A204.1 (cell line): ENCODE data around the gene BIRC7.

Experiments
- FAIRE-seq: peaks from 2 replicates; lab custom pipeline; 2012; peaks lifted over from hg19 to GRCh38; lab: Jason Lieb, UNC

The BIRC7 gene

DNA sequence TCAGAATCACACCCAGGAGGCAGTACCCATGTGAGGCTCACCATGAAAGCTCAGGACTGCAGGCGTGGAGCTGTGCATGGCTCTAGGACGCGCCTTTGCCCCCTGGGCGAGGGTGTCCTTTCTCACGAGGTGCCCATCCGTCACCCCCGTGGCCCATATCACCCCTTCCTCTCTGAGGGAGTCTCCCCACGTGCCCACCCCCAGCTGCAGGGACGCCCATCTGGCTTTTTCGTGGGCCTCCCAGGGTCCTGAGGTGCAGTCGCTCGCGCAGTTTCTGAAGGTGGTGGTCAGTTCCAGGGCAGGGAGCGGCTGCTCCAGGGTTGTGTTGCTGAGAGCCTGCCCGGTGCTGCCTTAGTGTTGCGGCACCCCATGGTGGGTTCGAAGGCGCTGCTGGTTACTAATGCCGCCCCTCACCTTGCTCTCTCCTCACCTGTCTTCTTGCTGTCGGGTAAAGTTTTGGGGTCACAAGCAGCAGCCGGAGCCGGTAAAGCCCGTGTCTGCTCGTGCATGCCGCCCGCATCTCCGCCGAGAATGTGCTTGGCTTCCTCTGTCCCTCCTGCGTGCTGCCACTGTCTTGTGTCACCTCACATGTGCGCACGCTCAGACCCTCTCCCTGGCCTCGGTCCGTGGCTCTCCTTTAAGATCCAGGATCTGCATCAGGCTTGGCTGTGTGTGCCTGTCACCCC, 47.8 kb downstream of the BIRC7 start:
- no peak for FAIRE-seq

DNA sequence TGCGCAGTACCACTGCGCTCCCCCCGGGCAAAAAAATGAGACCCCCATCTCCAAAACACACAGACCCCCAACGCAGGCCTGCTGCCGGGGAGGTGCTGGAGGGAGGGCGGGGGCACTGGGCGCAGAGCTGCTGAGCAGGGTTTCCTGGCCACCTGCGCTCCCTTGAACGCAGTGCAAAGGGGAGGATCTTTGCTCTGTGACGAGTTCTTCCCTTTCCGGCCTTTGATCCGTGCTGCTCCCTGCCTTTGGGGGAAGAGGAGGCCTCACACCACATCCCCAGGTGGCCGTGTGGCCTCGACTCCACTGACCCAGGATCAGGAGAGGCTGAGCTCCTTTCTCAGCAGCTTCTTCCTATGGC, 48.4 kb downstream of the BIRC7 start:
- FAIRE-seq = no peak

DNA sequence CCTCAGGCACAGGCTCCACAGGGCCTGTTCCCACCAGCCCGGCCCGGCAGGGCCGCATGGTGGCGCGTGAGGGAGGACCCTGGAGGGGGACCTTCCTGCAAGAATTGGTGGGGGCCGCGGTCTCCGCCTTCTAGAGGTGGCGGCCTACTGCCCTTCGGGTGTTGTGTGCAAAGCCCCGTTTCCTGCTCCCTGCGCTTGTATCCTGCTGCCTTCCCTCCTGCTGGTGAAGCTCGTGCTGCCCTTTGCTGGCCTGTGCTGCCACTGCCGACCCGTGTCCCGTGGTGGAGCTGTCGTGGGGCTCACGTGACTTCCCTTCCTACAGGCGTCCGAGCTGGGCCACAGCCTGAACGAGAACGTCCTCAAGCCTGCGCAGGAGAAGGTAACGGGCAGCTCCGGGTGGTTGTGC, 48.8 kb downstream of the BIRC7 start:
- FAIRE-seq = no peak

DNA sequence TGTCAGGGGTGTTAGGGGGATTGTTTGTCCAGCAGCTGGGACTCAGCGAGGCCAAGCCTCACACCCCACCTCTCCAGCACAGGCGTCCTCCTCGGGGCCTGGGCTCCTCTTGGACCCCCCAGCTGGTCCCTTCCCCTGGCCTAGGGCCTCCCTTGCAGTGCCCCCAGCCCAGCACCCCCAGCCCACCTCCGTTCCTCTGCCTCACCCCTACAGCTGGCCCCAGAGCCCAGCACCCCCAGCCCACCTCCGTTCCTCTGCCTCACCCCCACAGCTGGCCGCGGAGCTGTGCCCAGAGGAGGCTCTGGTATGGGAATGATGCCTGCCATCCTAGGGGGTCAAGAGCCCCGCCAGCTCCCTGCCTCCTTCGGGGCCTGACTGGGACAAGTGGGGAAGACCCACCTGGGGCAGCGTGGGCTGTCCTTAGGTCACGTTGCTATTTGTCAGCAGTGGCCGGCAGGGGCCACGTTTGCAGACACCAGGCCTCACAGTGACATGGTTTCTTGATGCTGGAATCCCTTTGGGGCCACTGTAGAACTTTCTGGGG, 49.3 kb downstream of the BIRC7 start:
- no peak for FAIRE-seq

DNA sequence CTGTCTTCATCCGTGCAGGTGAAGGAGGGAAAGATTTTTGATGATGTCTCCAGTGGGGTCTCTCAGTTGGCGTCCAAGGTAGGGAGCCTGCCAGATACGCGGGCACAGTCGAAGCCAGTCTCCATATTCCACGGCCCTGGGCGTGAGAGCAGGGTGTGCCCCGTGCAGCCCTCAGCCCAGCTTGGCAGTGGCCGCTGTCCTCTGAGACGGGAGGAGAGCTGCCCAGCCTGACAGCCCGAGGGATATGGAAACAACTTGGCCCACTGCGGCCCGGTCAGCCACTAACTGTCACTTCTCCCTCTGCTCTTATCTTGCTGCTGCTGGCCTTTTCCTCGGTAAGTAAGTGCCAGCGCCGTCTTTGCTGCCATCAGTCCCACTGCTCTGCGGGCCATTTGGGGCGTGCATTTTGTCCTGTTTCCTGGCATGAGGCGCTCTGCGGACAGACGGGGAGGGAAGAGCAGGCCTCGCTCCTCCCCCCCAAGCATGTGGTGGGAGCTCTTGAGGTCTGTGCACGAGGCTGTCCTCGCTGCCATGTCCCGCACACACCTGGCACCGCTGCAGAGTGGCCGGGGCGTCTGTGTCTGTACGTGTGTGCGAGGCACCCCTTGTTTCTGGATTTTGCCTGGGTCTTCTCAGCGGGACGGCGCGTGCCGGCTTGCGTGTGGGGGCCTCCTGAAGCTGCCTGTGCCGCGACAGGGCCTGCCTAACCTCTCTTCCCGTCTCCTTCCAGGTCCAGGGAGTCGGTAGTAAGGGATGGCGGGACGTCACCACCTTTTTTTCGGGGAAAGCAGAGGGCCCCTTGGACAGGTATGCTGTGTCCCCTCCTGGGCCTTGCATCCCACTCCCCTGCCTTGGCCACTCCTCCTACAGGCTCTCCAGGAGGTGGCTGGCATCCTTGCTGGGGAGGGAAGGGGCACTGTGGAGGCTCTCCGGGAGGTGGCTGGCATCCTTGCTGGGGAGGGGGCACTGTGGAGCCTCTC, 50.2 kb downstream of the BIRC7 start:
- no peak for FAIRE-seq

- FAIRE-seq = no peak
These were observed 51.3 kb downstream of the BIRC7 start for GRCh38 chr20:63286781-63287696.

DNA sequence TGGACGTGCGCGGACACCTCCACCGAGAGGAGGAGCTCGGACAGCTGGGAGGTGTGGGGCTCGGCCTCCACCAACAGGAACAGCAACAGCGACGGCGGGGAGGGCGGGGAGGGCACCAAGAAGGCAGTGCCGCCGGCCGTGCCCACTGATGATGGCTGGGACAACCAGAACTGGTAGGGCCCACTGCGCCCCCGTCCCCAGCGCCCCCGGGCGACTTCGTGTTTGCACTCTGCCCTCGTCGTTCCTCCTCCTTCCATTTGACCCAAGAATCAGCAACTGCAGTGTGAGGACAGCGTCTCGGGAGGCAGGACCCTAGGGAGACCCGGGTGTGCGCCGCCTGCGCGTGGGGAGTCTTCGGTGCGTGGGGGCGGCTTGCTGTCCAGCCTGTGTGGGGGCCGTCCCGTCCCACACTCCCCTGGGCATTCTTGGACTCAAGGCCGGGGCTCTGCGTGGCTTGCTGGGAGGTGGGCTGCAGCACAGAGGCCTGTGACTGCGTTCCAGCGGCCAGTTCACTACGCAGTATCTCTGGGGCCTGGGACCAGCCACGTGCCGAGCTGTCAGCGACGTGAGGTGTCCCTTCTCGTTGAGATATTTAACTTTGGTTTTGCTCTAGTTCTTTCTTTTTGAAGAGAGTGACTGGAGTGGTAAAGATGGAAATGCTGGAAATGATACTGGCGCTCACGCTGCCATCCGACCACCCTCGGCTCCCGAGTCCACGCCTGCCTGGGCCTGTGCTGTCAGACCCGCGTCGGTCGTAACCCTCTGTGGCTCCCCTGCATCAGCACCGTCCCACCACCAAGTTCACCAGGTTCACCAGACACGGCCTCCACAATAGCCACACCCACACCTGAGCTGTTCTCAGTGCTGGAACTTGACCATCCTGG, 52.2 kb downstream of the BIRC7 start:
- no peak for FAIRE-seq

GRCh38 chr20:63288581-63289251, 53.0 kb downstream of the BIRC7 start:
- no peak for FAIRE-seq

GRCh38 chr20:63289311-63290135, 53.8 kb downstream of the BIRC7 start:
- FAIRE-seq = no peak
